ENCODE results near the gene BRINP2.

BRINP2 gene

DNA sequence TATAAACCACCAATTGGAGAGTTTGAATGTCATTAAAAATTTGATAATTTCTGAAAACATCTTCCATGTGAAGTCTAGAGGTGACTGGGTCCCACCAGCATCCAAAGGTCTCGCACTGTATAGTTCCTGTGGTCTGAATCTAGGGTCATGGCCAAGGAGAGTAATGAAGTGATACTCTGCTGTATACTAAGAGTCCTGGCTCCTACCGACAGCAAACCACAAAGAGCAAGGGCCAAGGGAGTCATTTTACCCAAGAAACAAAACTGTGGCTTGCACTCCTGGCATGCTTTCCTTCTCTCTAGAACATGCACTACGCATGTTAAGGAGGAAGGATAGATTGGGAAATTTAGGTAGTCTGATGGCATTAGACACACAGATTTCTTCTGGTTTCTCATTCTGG is 115.6 kb downstream of the BRINP2 start:
- no peaks in the 10 kb centered on the region for H3K79me1 ChIP-seq (replicated peaks; ENCODE audit: low read length, poor library complexity, severe bottlenecking)
- no peak overlapping the region for H2BK12ac ChIP-seq (ENCODE audit: low read length in 2 of 2)
- H2AK5ac ChIP-seq (ENCODE audit: low read length, severe bottlenecking): no peak overlapping the region
- 86% methylated on average over 1 of the region's 3 CpGs for WGBS
- H2BK5ac ChIP-seq (ENCODE audit: low read depth, low read length, poor library complexity, severe bottlenecking): no peak overlapping the region
- H3K4me3 ChIP-seq (ENCODE audit: insufficient read depth in 1 of 2, low read depth in 1 of 2, low read length in 2 of 2): no peak overlapping the region
- H3K4me2 ChIP-seq (ENCODE audit: low read length, poor library complexity, severe bottlenecking): no peak overlapping the region
- H2BK120ac ChIP-seq (ENCODE audit: low read depth, low read length): no peak overlapping the region
- no peaks in the 10 kb centered on the region for H3K9me3 ChIP-seq (ENCODE audit: control insufficient read depth, low read length)
- no peaks in the 10 kb centered on the region for H3K4me1 ChIP-seq (ENCODE audit: control insufficient read depth, insufficient read depth, low read depth, low read length)
- H2BK15ac ChIP-seq (ENCODE audit: low read depth, poor library complexity, severe bottlenecking): no peak overlapping the region
- H3K4ac ChIP-seq (ENCODE audit: low read depth in 1 of 2, low read length in 2 of 2): no peak overlapping the region
- no peaks in the 10 kb centered on the region for H3K36me3 ChIP-seq (ENCODE audit: control insufficient read depth in 1 of 2, insufficient read depth in 2 of 2, low read depth in 1 of 2, low read length in 2 of 2)
- H3K27ac ChIP-seq (ENCODE audit: low read length, poor library complexity, severe bottlenecking): no peak overlapping the region
- H2AFZ ChIP-seq (ENCODE audit: low read depth, low read length): no peak overlapping the region
- no peak overlapping the region for H4K8ac ChIP-seq (ENCODE audit: low read length)
- no peak overlapping the region for H3K18ac ChIP-seq (ENCODE audit: low read depth in 1 of 2, low read length in 2 of 2)
- peaks cover 0 to 54% of the 10 kb centered on the region in 2 experiments for H3K27me3 ChIP-seq (ENCODE audit: control insufficient read depth in 1 of 2, insufficient read depth in 1 of 2, low read length in 2 of 2)
- no peak overlapping the region for H3K23ac ChIP-seq (ENCODE audit: low read length in 2 of 2)
- DNase-seq: no peak
- no peak overlapping the region for H3K9ac ChIP-seq (ENCODE audit: low read length)
- no peak overlapping the region for H4K91ac ChIP-seq (ENCODE audit: low read length)
- no peak overlapping the region for H3K14ac ChIP-seq (ENCODE audit: low read length in 2 of 2)

DNA sequence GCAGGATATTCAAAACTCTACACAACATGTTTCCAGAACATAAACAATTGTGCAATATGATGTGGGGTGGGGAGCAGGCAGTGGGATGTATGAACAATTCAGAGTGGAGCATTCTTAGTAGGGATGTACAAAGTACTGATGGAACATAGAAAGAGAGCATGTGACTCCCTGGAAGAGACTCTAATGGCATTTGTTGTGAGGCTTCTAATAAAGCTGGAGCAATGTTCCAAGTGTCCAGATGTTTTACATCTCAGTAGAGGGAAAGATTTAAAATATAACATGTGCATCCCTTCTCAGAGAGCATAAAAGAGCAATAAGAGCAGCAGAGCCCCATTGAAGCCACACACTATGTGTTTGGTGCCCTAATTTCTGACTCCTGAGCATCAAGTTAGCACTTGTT is 116.5 kb downstream of the BRINP2 start:
- Histone ChIP-seq H2BK15ac (ENCODE audit: low read depth, poor library complexity, severe bottlenecking) (no peak overlapping the region), H3K4me1 (ENCODE audit: control insufficient read depth, insufficient read depth, low read depth, low read length) (no peaks in the 10 kb centered on the region), H3K9me3 (ENCODE audit: control insufficient read depth, low read length) (no peaks in the 10 kb centered on the region), H2BK5ac (ENCODE audit: low read depth, low read length, poor library complexity, severe bottlenecking) (no peak overlapping the region), H3K18ac (ENCODE audit: low read depth in 1 of 2, low read length in 2 of 2) (no peak overlapping the region), H3K79me1 (replicated peaks; ENCODE audit: low read length, poor library complexity, severe bottlenecking) (no peaks in the 10 kb centered on the region), H2BK120ac (ENCODE audit: low read depth, low read length) (no peak overlapping the region), H4K8ac (ENCODE audit: low read length) (no peak overlapping the region), H3K23ac (ENCODE audit: low read length in 2 of 2) (no peak overlapping the region), H3K27me3 (ENCODE audit: control insufficient read depth in 1 of 2, insufficient read depth in 1 of 2, low read length in 2 of 2) (peaks cover 0 to 49% of the 10 kb centered on the region in 2 experiments), H3K27ac (ENCODE audit: low read length, poor library complexity, severe bottlenecking) (no peak overlapping the region), H3K14ac (ENCODE audit: low read length in 2 of 2) (no peak overlapping the region), H2AK5ac (ENCODE audit: low read length, severe bottlenecking) (no peak overlapping the region), H3K9ac (ENCODE audit: low read length) (no peak overlapping the region), H2AFZ (ENCODE audit: low read depth, low read length) (no peak overlapping the region), H3K4ac (ENCODE audit: low read depth in 1 of 2, low read length in 2 of 2) (no peak overlapping the region), H3K4me2 (ENCODE audit: low read length, poor library complexity, severe bottlenecking) (no peak overlapping the region), H2BK12ac (ENCODE audit: low read length in 2 of 2) (no peak overlapping the region), H4K91ac (ENCODE audit: low read length) (no peak overlapping the region), H3K36me3 (ENCODE audit: control insufficient read depth in 1 of 2, insufficient read depth in 2 of 2, low read depth in 1 of 2, low read length in 2 of 2) (no peaks in the 10 kb centered on the region), H3K4me3 (ENCODE audit: insufficient read depth in 1 of 2, low read depth in 1 of 2, low read length in 2 of 2) (no peak overlapping the region)
- no peak for DNase-seq

DNA sequence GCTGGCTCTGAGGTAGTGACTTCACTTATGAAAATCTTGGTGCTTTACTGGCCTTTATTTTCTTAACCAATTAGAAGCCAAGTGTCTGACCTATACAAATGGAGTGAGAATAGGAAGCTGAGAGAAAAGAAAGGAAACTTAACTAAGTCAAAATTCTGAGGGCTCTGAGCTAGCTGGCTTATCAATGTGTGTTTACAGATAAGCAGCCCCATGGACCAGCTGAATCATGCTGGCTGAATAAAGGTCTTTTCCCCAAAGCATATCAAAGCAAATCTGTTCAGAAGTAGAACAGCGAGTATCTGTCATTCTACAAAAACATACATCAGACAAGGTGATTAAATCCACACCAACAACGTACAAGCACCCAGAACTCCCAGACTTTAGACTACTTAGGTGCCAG is 117.2 kb downstream of the BRINP2 start:
- Histone ChIP-seq H3K4ac (ENCODE audit: low read depth in 1 of 2, low read length in 2 of 2) (no peak overlapping the region), H3K4me2 (ENCODE audit: low read length, poor library complexity, severe bottlenecking) (no peak overlapping the region), H3K18ac (ENCODE audit: low read depth in 1 of 2, low read length in 2 of 2) (no peak overlapping the region), H2BK5ac (ENCODE audit: low read depth, low read length, poor library complexity, severe bottlenecking) (no peak overlapping the region), H3K23ac (ENCODE audit: low read length in 2 of 2) (no peak overlapping the region), H3K27me3 (ENCODE audit: control insufficient read depth in 1 of 2, insufficient read depth in 1 of 2, low read length in 2 of 2) (peaks cover 0 to 44% of the 10 kb centered on the region in 2 experiments), H3K4me1 (ENCODE audit: control insufficient read depth, insufficient read depth, low read depth, low read length) (no peaks in the 10 kb centered on the region), H3K36me3 (ENCODE audit: control insufficient read depth in 1 of 2, insufficient read depth in 2 of 2, low read depth in 1 of 2, low read length in 2 of 2) (no peaks in the 10 kb centered on the region), H3K14ac (ENCODE audit: low read length in 2 of 2) (no peak overlapping the region), H2AFZ (ENCODE audit: low read depth, low read length) (no peak overlapping the region), H3K9ac (ENCODE audit: low read length) (no peak overlapping the region), H2AK5ac (ENCODE audit: low read length, severe bottlenecking) (no peak overlapping the region), H3K9me3 (ENCODE audit: control insufficient read depth, low read length) (no peaks in the 10 kb centered on the region), H3K27ac (ENCODE audit: low read length, poor library complexity, severe bottlenecking) (no peak overlapping the region), H2BK120ac (ENCODE audit: low read depth, low read length) (no peak overlapping the region), H2BK15ac (ENCODE audit: low read depth, poor library complexity, severe bottlenecking) (no peak overlapping the region), H4K91ac (ENCODE audit: low read length) (no peak overlapping the region), H2BK12ac (ENCODE audit: low read length in 2 of 2) (no peak overlapping the region), H3K79me1 (replicated peaks; ENCODE audit: low read length, poor library complexity, severe bottlenecking) (no peaks in the 10 kb centered on the region), H4K8ac (ENCODE audit: low read length) (no peak overlapping the region), H3K4me3 (ENCODE audit: insufficient read depth in 1 of 2, low read depth in 1 of 2, low read length in 2 of 2) (no peak overlapping the region)
- DNase-seq: no peak
- 88% methylated on average over 2 of the region's 2 CpGs for WGBS

DNA sequence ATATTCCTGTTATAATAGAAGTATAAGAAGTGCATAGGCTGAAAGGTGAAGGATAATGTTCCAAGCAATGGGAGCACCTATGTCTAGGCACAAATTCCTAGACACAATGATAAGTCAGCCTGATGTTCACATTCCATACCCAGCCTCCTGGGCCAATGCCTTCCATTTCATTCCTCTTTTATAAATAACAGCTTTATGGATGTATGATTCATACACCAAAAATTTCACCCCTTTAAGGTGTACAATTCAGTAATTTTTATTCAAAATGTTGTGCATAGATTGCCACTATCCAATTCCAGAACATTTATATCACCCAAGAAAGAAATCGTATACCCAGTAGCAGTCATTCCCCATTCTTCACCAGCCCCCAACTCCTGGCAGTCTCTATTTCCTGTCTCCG is 118.8 kb downstream of the BRINP2 start:
- Histone ChIP-seq H4K8ac (ENCODE audit: low read length) (no peak overlapping the region), H3K27ac (ENCODE audit: low read length, poor library complexity, severe bottlenecking) (no peak overlapping the region), H3K4me1 (ENCODE audit: control insufficient read depth, insufficient read depth, low read depth, low read length) (no peaks in the 10 kb centered on the region), H2BK15ac (ENCODE audit: low read depth, poor library complexity, severe bottlenecking) (no peak overlapping the region), H3K4ac (ENCODE audit: low read depth in 1 of 2, low read length in 2 of 2) (no peak overlapping the region), H3K4me3 (ENCODE audit: insufficient read depth in 1 of 2, low read depth in 1 of 2, low read length in 2 of 2) (no peak overlapping the region), H3K79me1 (replicated peaks; ENCODE audit: low read length, poor library complexity, severe bottlenecking) (no peaks in the 10 kb centered on the region), H4K91ac (ENCODE audit: low read length) (no peak overlapping the region), H2BK5ac (ENCODE audit: low read depth, low read length, poor library complexity, severe bottlenecking) (no peak overlapping the region), H3K23ac (ENCODE audit: low read length in 2 of 2) (no peak overlapping the region), H3K14ac (ENCODE audit: low read length in 2 of 2) (no peak overlapping the region), H3K18ac (ENCODE audit: low read depth in 1 of 2, low read length in 2 of 2) (no peak overlapping the region), H2AFZ (ENCODE audit: low read depth, low read length) (no peak overlapping the region), H3K36me3 (ENCODE audit: control insufficient read depth in 1 of 2, insufficient read depth in 2 of 2, low read depth in 1 of 2, low read length in 2 of 2) (no peaks in the 10 kb centered on the region), H2AK5ac (ENCODE audit: low read length, severe bottlenecking) (no peak overlapping the region), H3K9ac (ENCODE audit: low read length) (no peak overlapping the region), H3K27me3 (ENCODE audit: control insufficient read depth in 1 of 2, insufficient read depth in 1 of 2, low read length in 2 of 2) (peaks cover 0 to 38% of the 10 kb centered on the region in 2 experiments), H2BK12ac (ENCODE audit: low read length in 2 of 2) (no peak overlapping the region), H3K4me2 (ENCODE audit: low read length, poor library complexity, severe bottlenecking) (no peak overlapping the region), H3K9me3 (ENCODE audit: control insufficient read depth, low read length) (peaks cover 14% of the 10 kb centered on the region), H2BK120ac (ENCODE audit: low read depth, low read length) (no peak overlapping the region)
- 100% methylated on average over 1 of the region's 2 CpGs for WGBS
- DNase-seq: no peak

Data from mesenchymal stem cell (in vitro differentiated cells and primary cell).